NCI-H1930 (cell line): Measurements from ENCODE around the gene GALNT18.

ENCODE experiments used
- DNase-seq, 2 experiments: peaks; one replicate each; lab custom pipeline; 2025; lab: John Stamatoyannopoulos, UW

The GALNT18 gene

DNA sequence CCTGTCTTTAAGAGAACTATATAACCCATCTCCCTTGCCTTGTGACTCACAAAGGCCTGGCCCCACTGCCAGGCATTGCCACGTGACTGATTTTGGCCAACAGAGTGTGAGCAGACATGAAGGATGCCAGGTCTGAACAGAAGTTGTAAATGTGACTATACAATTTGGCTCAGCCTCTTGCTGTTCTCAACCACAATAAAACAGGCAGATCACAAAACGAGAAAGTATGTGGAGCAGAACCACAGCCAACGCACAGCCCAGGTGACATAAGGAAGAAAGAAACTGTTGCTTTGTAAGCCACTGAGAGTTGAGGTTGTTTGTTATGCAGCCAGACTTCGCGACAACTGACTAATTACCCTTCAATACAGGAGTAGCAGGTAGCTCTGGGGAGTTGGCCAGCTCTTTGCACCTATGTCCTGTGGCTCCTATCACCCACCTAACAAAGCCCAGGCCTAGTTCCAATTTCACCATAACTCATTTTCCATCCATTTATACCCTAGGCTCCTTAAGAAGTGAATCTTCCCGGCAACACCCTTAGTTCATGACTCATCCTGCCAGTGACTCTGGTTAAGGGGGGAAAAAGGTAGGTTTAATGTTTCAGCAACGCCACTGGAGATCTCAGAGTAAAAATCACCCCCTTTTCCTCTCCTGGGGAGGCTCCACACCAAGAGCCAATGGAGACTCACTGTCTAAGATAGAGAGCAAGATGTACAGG, 53.7 kb downstream of the GALNT18 start:
- DNase-seq = no peak

- no peak for DNase-seq
These were observed 56.2 kb downstream of the GALNT18 start for GRCh38 chr11:11565636-11566035.

- DNase-seq = no peak
These were observed 58.4 kb downstream of the GALNT18 start for GRCh38 chr11:11563200-11563975.

DNA sequence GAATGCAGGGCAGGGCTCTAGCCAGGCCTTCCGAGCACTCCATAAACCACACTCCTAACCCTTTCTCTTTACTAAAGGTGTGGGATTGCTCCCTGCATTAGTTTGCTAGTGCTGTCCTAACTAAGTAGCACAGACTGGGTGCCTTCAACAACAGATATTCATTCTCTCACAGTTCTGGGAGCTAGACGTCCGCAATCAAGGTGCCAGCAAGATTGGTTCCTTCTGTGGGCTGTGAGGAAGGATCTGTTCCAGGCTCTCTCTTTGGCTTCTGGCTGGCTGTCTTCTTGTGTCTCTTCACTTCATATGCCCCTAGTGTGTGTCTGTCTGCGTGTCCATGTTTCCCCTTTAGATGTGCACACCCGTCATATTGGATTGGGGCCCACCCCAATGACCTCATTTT, 59.8 kb downstream of the GALNT18 start:
- no peak for DNase-seq

- no peak for DNase-seq
These were observed 63.0 kb downstream of the GALNT18 start for GRCh38 chr11:11558826-11559225.

- DNase-seq = no peak
These were observed 63.4 kb downstream of the GALNT18 start for GRCh38 chr11:11558396-11558795.

GRCh38 chr11:11555208-11555607, 66.6 kb downstream of the GALNT18 start:
- DNase-seq = no peak

- no peak for DNase-seq
These were observed 68.2 kb downstream of the GALNT18 start for GRCh38 chr11:11553573-11553972.

GRCh38 chr11:11552529-11553087, 69.2 kb downstream of the GALNT18 start:
- DNase-seq = no peak

DNA sequence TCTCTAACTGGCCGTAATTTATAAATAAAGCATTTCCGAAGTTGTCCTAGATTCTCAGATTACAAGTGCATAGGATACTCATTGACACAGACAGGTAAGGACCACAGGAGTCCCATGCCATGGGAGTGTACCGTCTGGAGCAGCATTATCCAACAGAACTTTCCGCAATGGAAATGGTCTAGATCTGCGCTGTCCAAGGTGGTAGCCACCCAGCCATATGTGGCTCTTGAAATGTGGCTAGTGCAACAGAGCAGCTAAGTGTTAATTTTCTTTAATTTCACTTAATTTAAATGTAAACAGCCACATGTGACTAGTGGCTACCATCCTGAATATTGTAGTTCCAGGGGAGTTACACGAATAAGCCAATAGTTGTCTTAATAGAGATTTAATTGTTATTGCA, 71.3 kb downstream of the GALNT18 start:
- DNase-seq = no peak

DNA sequence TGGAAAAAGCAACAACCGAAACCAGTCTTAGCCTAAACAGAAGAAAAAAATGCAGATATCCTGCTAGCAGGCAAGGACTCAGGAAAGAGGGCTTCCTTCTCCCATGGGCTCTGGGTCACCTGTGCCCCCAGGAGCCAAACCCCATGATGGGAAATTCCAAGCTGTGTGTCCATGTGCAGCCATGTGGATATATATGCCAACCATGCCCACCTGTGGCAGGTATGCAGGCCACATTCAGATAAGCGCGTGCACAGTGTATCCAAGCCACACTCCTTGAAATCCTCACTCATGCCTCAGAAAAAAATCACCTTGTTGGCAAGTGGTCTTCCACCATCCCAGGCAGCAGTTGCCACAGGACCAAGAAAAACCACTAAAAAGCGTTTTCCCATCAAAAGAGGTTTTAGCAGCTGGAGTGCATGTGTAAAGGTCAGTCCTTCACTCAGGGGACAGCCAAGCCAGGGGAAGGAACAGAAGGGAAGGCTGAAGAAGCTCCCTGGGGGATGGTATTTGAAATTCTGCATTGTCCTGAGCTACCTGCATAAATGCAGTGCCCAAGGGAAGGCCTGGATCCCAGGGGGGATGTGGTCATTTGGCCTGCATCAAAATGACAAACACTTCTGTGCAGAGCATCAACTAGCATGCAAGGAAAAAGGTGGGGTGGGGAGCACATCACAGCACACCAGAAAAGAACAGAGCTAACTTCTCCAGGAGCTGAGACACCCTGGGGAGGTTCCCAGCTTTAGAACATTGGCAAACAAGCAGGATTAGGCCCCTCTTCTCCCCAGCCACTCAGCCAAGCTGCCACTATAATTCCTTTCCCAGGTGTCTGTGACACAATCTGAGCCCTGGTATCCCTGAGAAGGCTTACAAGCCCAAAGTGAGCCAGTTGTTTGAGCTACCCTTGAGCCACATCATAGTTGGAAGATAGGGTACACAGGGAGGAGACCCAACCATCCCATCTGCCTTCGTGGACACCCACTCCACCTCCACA, 76.2 kb downstream of the GALNT18 start:
- DNase-seq = no peak

DNA sequence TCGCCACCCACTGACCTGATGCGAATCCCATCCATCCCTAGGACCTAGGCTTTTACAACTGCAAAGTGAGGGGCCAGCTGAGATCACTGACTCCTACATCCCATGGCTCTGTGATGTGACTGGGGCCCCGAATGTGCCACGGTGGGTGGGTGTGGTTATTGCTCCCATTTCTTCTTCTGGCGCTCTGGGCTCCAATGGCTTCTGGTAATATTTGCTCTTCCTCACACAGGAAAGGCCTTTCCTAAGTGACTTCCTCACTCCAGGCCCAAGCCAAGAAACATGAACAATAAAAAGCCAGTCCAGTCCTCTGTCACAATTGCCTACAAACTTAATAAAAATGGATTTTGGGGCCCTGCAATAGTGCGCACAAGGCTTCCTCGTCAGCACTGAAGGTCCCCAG, 78.1 kb downstream of the GALNT18 start:
- no peak for DNase-seq

DNA sequence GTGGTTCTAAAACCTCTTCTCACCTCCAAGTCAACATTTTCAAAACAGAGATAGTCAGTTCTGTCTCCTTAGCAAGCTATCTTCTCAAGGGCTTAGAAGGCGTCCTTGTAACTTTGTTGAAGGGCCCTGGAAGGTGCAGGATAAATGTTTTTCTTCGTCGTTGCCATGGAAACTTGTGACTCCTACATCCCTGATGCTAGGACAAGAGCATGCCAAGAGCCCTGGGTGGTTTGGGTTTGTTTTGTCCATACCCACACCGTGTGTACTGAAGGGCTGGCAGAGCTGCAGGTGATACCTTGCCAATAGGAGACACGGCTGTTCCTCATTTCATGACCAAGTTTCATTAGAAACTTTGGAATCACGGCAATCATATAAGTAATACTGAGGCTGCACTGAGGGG, 81.6 kb downstream of the GALNT18 start:
- no peak for DNase-seq

- no peak for DNase-seq
These were observed 83.4 kb downstream of the GALNT18 start for GRCh38 chr11:11538277-11538960.

DNA sequence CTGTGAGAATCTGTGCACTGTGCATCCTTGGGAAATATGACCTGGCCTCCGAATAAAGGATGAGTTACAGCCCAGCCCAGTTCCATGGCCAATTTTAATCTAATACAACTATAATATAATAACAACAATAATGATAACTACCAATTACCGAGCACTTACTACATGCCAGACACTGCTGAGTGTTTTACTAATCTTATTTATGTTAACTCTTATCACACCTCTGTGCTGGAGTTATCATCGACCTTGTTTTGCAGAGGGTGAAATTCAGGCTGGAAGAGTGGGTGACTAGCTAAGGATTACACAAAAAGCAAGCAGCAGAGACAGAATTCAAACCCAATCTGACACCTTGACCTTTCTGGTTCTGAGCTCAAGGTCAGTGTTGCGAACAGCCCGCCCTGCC, 83.9 kb downstream of the GALNT18 start:
- no peak for DNase-seq

GRCh38 chr11:11537372-11537771, 84.4 kb downstream of the GALNT18 start:
- no peak for DNase-seq

- DNase-seq = no peak
These were observed 85.2 kb downstream of the GALNT18 start for GRCh38 chr11:11536650-11537049.

- no peak for DNase-seq
These were observed 86.2 kb downstream of the GALNT18 start for GRCh38 chr11:11535611-11536010.

GRCh38 chr11:11534981-11535380, 86.8 kb downstream of the GALNT18 start:
- no peak for DNase-seq

GRCh38 chr11:11533751-11534150, 88.1 kb downstream of the GALNT18 start:
- DNase-seq = no peak

DNA sequence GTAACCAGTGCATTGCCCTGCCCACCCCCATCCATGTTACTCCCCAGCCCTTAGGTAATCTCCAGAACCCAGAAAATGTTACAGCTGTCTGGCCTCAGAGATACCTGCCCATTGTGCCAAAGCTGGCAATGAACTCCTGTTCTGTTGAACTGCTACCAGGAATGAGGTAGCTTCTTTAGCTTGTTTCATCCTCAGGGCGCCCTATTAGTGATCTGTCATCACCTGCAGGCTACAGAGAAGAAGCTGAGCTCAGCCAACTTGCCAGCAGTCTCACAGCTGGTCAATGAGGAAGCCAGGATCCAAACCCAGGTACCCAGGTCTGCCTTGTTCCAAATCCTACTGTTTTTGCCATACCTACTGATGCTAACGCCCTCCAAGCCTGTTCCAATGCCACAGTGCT, 88.7 kb downstream of the GALNT18 start:
- DNase-seq = no peak
